K562 (cell line): ENCODE data around the gene DRAXIN. TPM values are rescaled to one million over a fixed set of nuclear protein-coding genes. Genes with fewer than 3 reads are reported as not detected.

Experiments used
- CHAMP1 ChIP-seq: fragments of 450-650 bp; IDR thresholded peaks from 2 replicates; pipeline ENCODE4 v1.6.1; 2016; ENCODE audit warnings: mild to moderate bottlenecking
- DACH1 ChIP-seq: fragments of 450-650 bp; IDR thresholded peaks from 2 replicates; pipeline ENCODE4 v1.6.1; 2018; ENCODE audit not compliant: partially characterized antibody
- E4F1 ChIP-seq: fragments of 250-450 bp; sonication (Bioruptor Pico); IDR thresholded peaks from 2 replicates; pipeline ENCODE4 v1.5.0; 2021; ENCODE audit warnings: mild to moderate bottlenecking, borderline replicate concordance
- ETV1 ChIP-seq: fragments of 450-650 bp; conservative IDR thresholded peaks from 2 replicates; pipeline ENCODE4 v1.6.1; 2016; ENCODE audit warnings: missing genetic modification characterization, control low read depth, low read depth, missing compliant biosample characterization
- FUS ChIP-seq: fragments of 200-400 bp; formaldehyde crosslinking; optimal IDR thresholded peaks from 2 replicates; pipeline ENCODE3; 2017; ENCODE audit warnings: low read depth, low read length
- GATA2 ChIP-seq: sonication (generic); formaldehyde crosslinking; IDR thresholded peaks from 2 replicates; pipeline ENCODE4 v1.4.0; 2020; ENCODE audit warnings: mild to moderate bottlenecking, missing genetic modification reagents
- GATAD2A ChIP-seq: fragments of 450-650 bp; IDR thresholded peaks from 2 replicates; pipeline ENCODE4 v1.6.1; 2017
- GTF2A2 ChIP-seq: IDR thresholded peaks from 2 replicates; pipeline ENCODE4 v1.6.1; 2016; ENCODE audit warnings: mild to moderate bottlenecking, missing genetic modification characterization, missing compliant biosample characterization
- HMG20A ChIP-seq: fragments of 450-650 bp; formaldehyde crosslinking; conservative IDR thresholded peaks from 2 replicates; pipeline ENCODE4 v1.4.0; 2020; ENCODE audit warnings: mild to moderate bottlenecking, mixed read lengths
- JUN ChIP-seq, 2 experiments: sonication (generic) in 1 of 2; formaldehyde crosslinking in 1 of 2; IDR thresholded peaks; 2 replicates each; pipeline versions ENCODE4 v1.6.1 to v1.8.0; 2012 to 2022; ENCODE audit warnings: borderline replicate concordance in 2 of 2, mild to moderate bottlenecking in 2 of 2, improper control_type of control experiment in 1 of 2, low read depth in 1 of 2, low read length in 1 of 2, missing genetic modification reagents in 1 of 2
- KLF1 ChIP-seq: fragments of 450-650 bp; IDR thresholded peaks from 2 replicates; pipeline ENCODE4 v1.6.1; 2016; ENCODE audit warnings: missing genetic modification characterization, missing compliant biosample characterization
- LEF1 ChIP-seq: fragments of 450-650 bp; IDR thresholded peaks from 2 replicates; pipeline ENCODE4 v1.6.1; 2016; ENCODE audit warnings: mild to moderate bottlenecking
- RBBP5 ChIP-seq: fragments of 200-600 bp; sonication (generic); IDR thresholded peaks from 2 replicates; pipeline ENCODE4 v1.6.1; 2012; ENCODE audit warnings: borderline replicate concordance, mild to moderate bottlenecking, low read length, control low read depth, inconsistent platforms; ENCODE audit not compliant: insufficient read depth, poor library complexity, severe bottlenecking
- SAP30 ChIP-seq: fragments of 200-600 bp; sonication (generic); IDR thresholded peaks from 2 replicates; pipeline ENCODE4 v1.6.1; 2012; ENCODE audit warnings: borderline replicate concordance, low read depth, mild to moderate bottlenecking, moderate library complexity, low read length, control low read depth, inconsistent platforms; ENCODE audit not compliant: insufficient read depth, poor library complexity, severe bottlenecking
- SMAD2 ChIP-seq: fragments of 150-350 bp; IDR thresholded peaks from 2 replicates; pipeline ENCODE4 v1.6.1; 2014; ENCODE audit warnings: low read depth, mild to moderate bottlenecking, low read length
- TCF7L2 ChIP-seq: fragments of 150-350 bp; IDR thresholded peaks from 2 replicates; pipeline ENCODE4 v1.6.1; 2016; ENCODE audit warnings: low read depth, mild to moderate bottlenecking, low read length, moderate library complexity
- ZBTB17 ChIP-seq: fragments of 450-650 bp; formaldehyde crosslinking; IDR thresholded peaks from 2 replicates; pipeline ENCODE4 v1.4.0; 2020; ENCODE audit warnings: mild to moderate bottlenecking
- ZNF124 ChIP-seq: sonication (generic); formaldehyde crosslinking; IDR thresholded peaks from 2 replicates; pipeline ENCODE4 v1.8.1; 2022; ENCODE audit warnings: missing genetic modification reagents
- ZNF174 ChIP-seq: fragments of 250-450 bp; sonication (Bioruptor Pico); IDR thresholded peaks from 2 replicates; pipeline ENCODE4 v1.4.0; 2020; ENCODE audit warnings: mild to moderate bottlenecking
- ZNF184 ChIP-seq: sonication (generic); formaldehyde crosslinking; IDR thresholded peaks from 2 replicates; pipeline ENCODE4 v1.5.0; 2020; ENCODE audit warnings: missing genetic modification reagents
- ZNF324 ChIP-seq: fragments of 250-450 bp; sonication (Bioruptor Pico); IDR thresholded peaks from 2 replicates; pipeline ENCODE4 v1.4.0; 2020; ENCODE audit warnings: mild to moderate bottlenecking
- ZNF398 ChIP-seq: fragments of 250-450 bp; sonication (Bioruptor Pico); IDR thresholded peaks from 2 replicates; pipeline ENCODE4 v1.8.0; 2021; ENCODE audit warnings: moderate library complexity, mild to moderate bottlenecking, inconsistent platforms
- ZSCAN29 ChIP-seq: fragments of 450-650 bp; IDR thresholded peaks from 2 replicates; pipeline ENCODE4 v1.6.1; 2017
- polyA plus RNA-seq, 8 experiments: library from polyadenylated mRNA; depleted of rRNA in 4 of 8; stranded (reverse) in 5 of 8; unstranded in 3 of 8; fragments of >200 nt; fragmentation: Nextera tagmentation in 2 of 8; fragmentation: Illumina TruSeq in 1 of 8; extraction: Ambion mirVana in 2 of 8; extraction: Trizol in 1 of 8; gene quantifications; 2 replicates each; pipeline versions ENCODE4 v1.2.1 to v1.2.3, GENCODE V29; 2011 to 2014; ENCODE audit warnings: inconsistent platforms in 1 of 8, missing spikeins in 1 of 8
- total RNA-seq, 7 experiments: library from RNA; depleted of rRNA in 6 of 7; stranded (reverse); fragments of >200 nt in 6 of 7; fragmentation: Illumina TruSeq in 2 of 7; extraction: Trizol in 2 of 7; gene quantifications; 2 replicates each; pipeline versions ENCODE4 v1.2.1 to v1.2.3, GENCODE V29; 2011 to 2021; ENCODE audit warnings: low replicate concordance in 1 of 7

DRAXIN gene
- total and polyA plus RNA-seq, 9 of the 15 experiments (the other 6 are each of a cell fraction or from before 2014, with no cell fraction given): 0.01 to 0.04 (median 0.01) TPM; not detected in 6

GRCh38 chr1:11671544-11672286 is 19.8 kb upstream of the DRAXIN start (continued):
- TF ChIP-seq E4F1 (CRISPR knock-in tag) (no peak), ZNF184 (CRISPR knock-in tag) (no peak), FUS (no peak), GTF2A2 (no peak), HMG20A (CRISPR knock-in tag) (no peak), ETV1 (tag) (no peak; the same call in 1 of the 2 replicates), ZNF324 (CRISPR knock-in tag) (no peak), ZBTB17 (CRISPR knock-in tag) (peak; percentile 70; the same call in 1 of the 2 replicates), ZNF124 (CRISPR knock-in tag) (no peak), LEF1 (peak; percentile 92), JUN (IDR thresholded peaks at IDR 0.05; ENCODE audit: borderline replicate concordance, low read depth, low read length) (no peak), JUN (CRISPR knock-in tag; IDR thresholded peaks at IDR 0.05; ENCODE audit: borderline replicate concordance) (no peak; the same call in 1 of the 2 replicates), SMAD2 (no peak), TCF7L2 (no peak), GATA2 (peak; percentile 96), SAP30 (no peak), DACH1 (no peak), GATAD2A (no peak), ZSCAN29 (no peak), ZNF174 (CRISPR knock-in tag) (no peak), CHAMP1 (no peak), ZNF398 (CRISPR knock-in tag) (no peak), KLF1 (tag) (no peak), RBBP5 (no peak)
